Lower leg skin (tissue), 3 donors: ENCODE results near the gene BHLHE40.

Experiments
- CTCF ChIP-seq, 3 donors: fragments of 450-650 bp; IDR thresholded peaks; one replicate each; pipeline ENCODE4 v1.5.1; 2016; ENCODE audit warnings: antibody characterized with exemption in 3 of 3, mild to moderate bottlenecking in 3 of 3, moderate library complexity in 2 of 3
- POLR2A ChIP-seq, 2 donors: fragments of 450-650 bp; IDR thresholded peaks; one replicate each; pipeline ENCODE4 v1.6.1; 2016 to 2017; ENCODE audit warnings: antibody characterized with exemption in 2 of 2, mild to moderate bottlenecking in 1 of 2, moderate library complexity in 1 of 2

GRCh38 chr3:4972652-4973643 is 6.3 kb upstream of the BHLHE40 start:
- TF ChIP-seq CTCF (IDR thresholded peaks at IDR 0.05): no peak
- no peak for TF ChIP-seq POLR2A (IDR thresholded peaks at IDR 0.05)
